Measurements from ENCODE around the gene GNAQ. TPM values are rescaled to one million over a fixed set of nuclear protein-coding genes. Genes with fewer than 3 reads are reported as not detected.

The GNAQ gene
- total and polyA plus RNA-seq, 4 donors: 6.8 to 19.6 (median 12.6) TPM

DNA sequence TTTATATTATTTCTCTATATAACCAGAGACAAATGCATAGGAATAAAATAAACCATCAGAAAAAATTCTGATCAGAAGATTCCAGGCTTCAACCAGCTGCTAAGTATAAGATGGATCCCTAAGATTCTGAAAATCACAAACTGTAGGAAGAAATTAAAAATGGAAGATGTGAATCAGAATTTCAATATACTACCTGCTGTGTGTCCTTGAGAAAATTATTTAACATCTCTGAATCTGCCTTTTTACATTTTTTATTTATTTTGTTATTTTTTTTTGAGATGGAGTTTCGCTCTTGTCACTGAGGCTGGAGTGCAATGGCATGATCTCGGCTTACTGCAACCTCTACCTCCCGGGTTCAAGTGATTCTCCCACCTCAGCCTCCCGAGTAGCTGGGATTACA lies 187.2 kb downstream of the GNAQ start (continued):
- TF ChIP-seq REST (IDR thresholded peaks at IDR 0.05) (no peak), RXRA (IDR thresholded peaks at IDR 0.05) (no peak), RAD21 (IDR thresholded peaks at IDR 0.05) (no peak), NR2F2 (IDR thresholded peaks at IDR 0.05) (no peak)
- TF ChIP-seq, protein P1, sequence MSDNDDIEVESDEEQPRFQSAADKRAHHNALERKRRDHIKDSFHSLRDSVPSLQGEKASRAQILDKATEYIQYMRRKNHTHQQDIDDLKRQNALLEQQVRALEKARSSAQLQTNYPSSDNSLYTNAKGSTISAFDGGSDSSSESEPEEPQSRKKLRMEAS (IDR thresholded peaks at IDR 0.05): no peak

DNA sequence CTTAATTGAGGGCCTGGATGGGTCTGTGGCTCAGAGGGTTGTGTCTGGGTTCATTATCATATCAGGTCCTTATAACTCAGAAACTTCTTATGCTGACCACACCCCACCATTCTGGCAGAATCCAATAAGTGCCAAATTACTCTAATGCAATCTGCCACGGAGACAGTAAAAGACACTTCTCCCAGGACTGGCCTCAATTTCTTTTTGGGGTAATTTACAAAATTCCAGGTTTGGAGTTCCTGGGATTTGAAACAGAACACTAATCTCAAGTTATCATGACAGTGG lies 187.8 kb downstream of the GNAQ start:
- no peaks in the 10 kb centered on the region for H3K36me3 ChIP-seq (ENCODE audit: control insufficient read depth in 4 of 4, insufficient read depth in 3 of 4, low read depth in 1 of 4, low read length in 3 of 4)
- TF ChIP-seq FOXA2 (IDR thresholded peaks at IDR 0.05) (no peak), CTCF (IDR thresholded peaks at IDR 0.05; ENCODE audit: low read depth, low read length, missing input control) (no peak), HNF4A (conservative IDR thresholded peaks at IDR 0.05) (no peak), SP1 (IDR thresholded peaks at IDR 0.05) (no peak), NR2F2 (IDR thresholded peaks at IDR 0.05) (no peak), TAF1 (conservative IDR thresholded peaks at IDR 0.05) (no peak), GABPA (IDR thresholded peaks at IDR 0.05 in 1 of 2, conservative IDR thresholded peaks at IDR 0.05 in 1 of 2) (no peak), RAD21 (IDR thresholded peaks at IDR 0.05) (no peak), RXRA (IDR thresholded peaks at IDR 0.05) (no peak), FOXA1 (IDR thresholded peaks at IDR 0.05) (no peak), HNF4G (IDR thresholded peaks at IDR 0.05) (no peak), REST (IDR thresholded peaks at IDR 0.05) (no peak), JUND (IDR thresholded peaks at IDR 0.05) (no peak), YY1 (IDR thresholded peaks at IDR 0.05) (no peak)
- TF ChIP-seq, protein P2, sequence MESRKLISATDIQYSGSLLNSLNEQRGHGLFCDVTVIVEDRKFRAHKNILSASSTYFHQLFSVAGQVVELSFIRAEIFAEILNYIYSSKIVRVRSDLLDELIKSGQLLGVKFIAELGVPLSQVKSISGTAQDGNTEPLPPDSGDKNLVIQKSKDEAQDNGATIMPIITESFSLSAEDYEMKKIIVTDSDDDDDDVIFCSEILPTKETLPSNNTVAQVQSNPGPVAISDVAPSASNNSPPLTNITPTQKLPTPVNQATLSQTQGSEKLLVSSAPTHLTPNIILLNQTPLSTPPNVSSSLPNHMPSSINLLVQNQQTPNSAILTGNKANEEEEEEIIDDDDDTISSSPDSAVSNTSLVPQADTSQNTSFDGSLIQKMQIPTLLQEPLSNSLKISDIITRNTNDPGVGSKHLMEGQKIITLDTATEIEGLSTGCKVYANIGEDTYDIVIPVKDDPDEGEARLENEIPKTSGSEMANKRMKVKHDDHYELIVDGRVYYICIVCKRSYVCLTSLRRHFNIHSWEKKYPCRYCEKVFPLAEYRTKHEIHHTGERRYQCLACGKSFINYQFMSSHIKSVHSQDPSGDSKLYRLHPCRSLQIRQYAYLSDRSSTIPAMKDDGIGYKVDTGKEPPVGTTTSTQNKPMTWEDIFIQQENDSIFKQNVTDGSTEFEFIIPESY (IDR thresholded peaks at IDR 0.05): no peak
- TF ChIP-seq, protein P1 (IDR thresholded peaks at IDR 0.05): no peak
- TF ChIP-seq, protein P3, sequence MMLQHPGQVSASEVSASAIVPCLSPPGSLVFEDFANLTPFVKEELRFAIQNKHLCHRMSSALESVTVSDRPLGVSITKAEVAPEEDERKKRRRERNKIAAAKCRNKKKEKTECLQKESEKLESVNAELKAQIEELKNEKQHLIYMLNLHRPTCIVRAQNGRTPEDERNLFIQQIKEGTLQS (IDR thresholded peaks at IDR 0.05): no peak
- WGBS: 92% methylated on average over 1 of the region's 1 CpG
- no peaks in the 10 kb centered on the region for H3K4me1 ChIP-seq (ENCODE audit: control insufficient read depth in 4 of 4, insufficient read depth in 4 of 4, low read length in 3 of 4)
- H3K9ac ChIP-seq (ENCODE audit: low read depth in 1 of 2, low read length in 2 of 2): no peak overlapping the region
- H3K27ac ChIP-seq (ENCODE audit: low read depth in 1 of 2, low read length in 2 of 2): no peak overlapping the region
- no peaks in the 10 kb centered on the region for H3K9me3 ChIP-seq (ENCODE audit: control insufficient read depth in 4 of 4, low read length in 3 of 4)
- DNase-seq (ENCODE audit: low spot score): no peak
- no peak overlapping the region for H3K4me3 ChIP-seq (ENCODE audit: low read depth in 1 of 3, low read length in 3 of 3)
- H3K27me3 ChIP-seq (ENCODE audit: control insufficient read depth in 4 of 4, insufficient read depth in 4 of 4, low read length in 3 of 4): no peaks in the 10 kb centered on the region
